GM18511 (cell line): Measurements from ENCODE around the gene SPATC1L.
"Not testable (repeated sequence)": the region's sequence is repeated elsewhere in the genome, so short reads cannot be mapped to it uniquely, and the experiment has no call there.

ENCODE experiments used
- ATAC-seq: cut with Tn5 transposase; IDR thresholded peaks from one replicate; pipeline ENCODE4 v1.9.1; 2021; ENCODE audit warnings: mild to moderate bottlenecking, moderate library complexity; ENCODE audit not compliant: unreplicated experiment

The SPATC1L gene

GRCh38 chr21:46183910-46184624 lies at the start of gene SPATC1L:
SPATC1L (minus strand) TSS chr21:46184459; CDS start chr21:46182816, 1,643 bp downstream.
- peak; percentile 65 for ATAC-seq

GRCh38 chr21:46229923-46230260 lies 45.6 kb upstream of the SPATC1L start:
- no peak for ATAC-seq

- peak; percentile 28 for ATAC-seq
Observed at GRCh38 chr21:46229133-46229922, 45.1 kb upstream of the SPATC1L start.

- peak; percentile 83 for ATAC-seq
Observed at GRCh38 chr21:46228345-46229051, 44.2 kb upstream of the SPATC1L start, which contains the start of gene LSS. LSS (minus strand) TSS chr21:46228774; CDS start chr21:46228745, 29 bp downstream.

- ATAC-seq: no peak
Observed at GRCh38 chr21:46227811-46228344, 43.6 kb upstream of the SPATC1L start.

DNA sequence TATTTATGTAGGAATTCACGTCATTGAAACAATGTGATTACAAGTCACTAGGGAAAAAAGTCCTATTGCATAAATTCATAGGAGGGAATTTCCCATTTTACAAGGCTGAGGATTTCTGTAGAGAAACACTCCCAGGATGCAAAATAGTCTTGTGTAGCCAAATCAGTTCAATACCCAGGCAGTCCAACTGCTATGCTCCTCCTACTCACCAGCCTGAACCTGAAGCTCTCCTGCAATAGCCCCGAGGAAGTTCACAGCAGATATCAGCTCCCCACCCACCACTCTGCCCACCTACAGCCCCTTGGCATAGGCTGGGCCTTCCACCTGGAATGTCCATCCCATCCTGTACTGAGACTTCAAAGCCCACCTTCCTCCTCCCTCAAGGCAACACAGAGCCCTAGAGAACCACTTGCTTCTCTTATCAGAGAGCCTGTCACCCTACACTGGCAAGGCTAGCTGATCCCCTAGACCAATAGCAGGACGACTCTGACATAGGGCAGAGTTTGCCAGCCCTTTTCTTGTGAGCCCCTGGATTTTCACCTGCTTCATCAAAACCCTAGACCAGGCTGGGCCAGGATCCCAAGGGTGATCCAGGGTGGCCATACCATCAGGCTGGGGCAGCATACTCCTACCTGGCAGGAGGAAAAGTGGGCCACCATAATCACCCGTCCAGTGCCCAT lies 42.8 kb upstream of the SPATC1L start:
- no peak for ATAC-seq

DNA sequence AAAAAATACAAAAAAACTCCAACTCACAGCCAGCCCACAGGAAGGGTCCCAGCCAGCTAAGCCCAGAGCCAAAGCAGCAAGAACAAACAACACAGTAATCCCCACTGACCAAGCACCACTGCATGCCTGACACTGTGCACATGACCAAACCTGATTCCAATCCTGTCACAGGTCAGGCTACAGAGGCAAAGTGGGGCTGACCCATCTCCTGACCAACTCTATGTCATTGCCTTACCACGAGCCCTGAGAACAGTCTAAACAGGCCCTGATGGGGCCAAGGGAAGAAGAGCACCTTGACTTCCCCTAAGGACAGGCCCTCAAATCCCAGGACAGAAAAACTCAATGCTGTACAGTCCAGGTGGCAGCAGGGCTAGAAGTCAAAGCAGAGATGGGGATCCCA lies 41.9 kb upstream of the SPATC1L start:
- no peak for ATAC-seq

GRCh38 chr21:46223661-46224060 lies 39.4 kb upstream of the SPATC1L start:
- not testable (repeated sequence) for ATAC-seq

DNA sequence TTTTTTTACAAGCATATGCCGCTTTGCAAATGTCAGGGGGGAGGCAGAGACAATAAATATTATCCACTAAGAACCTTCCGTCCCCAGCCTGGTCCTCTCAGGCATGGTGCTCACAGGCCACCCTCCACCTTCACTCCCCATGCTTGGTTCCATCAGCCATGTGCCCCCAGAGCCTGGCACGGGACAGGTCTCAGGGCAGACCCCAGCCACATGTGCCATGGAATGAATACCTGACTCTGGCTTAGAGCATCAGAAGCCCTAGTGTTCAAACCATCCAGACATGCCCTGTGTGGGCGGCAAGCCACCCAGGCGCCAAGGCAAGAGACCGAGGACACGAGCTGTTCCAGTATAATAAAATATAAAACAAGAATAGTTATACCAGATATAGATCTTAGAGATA lies 39.0 kb upstream of the SPATC1L start:
- ATAC-seq: no peak

- ATAC-seq: no peak
Observed at GRCh38 chr21:46222436-46223116, 38.3 kb upstream of the SPATC1L start.

DNA sequence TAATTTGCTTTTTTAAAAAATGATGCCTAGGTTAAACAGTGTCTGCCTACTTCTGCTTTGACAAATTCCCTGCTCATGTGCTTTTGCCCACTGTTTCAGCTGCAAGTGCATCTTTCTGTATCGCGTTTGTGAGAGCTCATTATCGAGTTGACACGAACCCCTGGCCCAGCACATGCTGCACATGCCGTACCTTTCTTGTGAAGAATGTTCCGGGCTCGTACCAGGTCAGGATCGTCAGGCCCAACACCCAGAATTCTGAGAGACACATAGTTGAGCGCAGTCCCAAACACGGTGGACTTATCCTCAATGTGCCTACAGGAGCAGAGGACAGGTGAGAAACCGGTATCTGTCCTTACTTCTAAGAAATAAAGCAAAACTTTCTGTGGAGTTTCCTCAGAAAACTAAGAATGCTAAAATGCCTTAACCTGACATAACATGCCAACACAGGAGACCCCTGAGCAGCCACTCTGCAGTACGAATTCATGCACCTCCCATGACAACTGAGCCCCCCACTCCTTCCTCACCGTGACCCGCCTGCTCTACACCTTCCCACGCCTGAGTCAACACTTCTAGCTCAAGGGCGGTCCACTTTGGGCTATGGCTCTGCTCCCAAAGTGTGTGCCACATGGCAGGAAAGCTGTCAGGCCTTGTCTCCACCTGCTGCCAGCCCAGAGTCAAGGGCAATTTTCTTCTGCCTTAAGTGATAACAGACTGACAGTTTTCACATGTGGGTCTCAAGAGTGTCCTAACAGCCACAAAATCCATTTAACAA lies 37.6 kb upstream of the SPATC1L start:
- ATAC-seq: no peak

GRCh38 chr21:46220847-46221246 lies 36.6 kb upstream of the SPATC1L start:
- ATAC-seq: no peak

GRCh38 chr21:46220275-46220810 lies 36.1 kb upstream of the SPATC1L start:
- no peak for ATAC-seq

GRCh38 chr21:46219591-46220239 lies 35.5 kb upstream of the SPATC1L start:
- ATAC-seq: no peak

- no peak for ATAC-seq
Observed at GRCh38 chr21:46218906-46219590, 34.8 kb upstream of the SPATC1L start.

GRCh38 chr21:46217511-46218196 lies 33.4 kb upstream of the SPATC1L start:
- no peak for ATAC-seq

DNA sequence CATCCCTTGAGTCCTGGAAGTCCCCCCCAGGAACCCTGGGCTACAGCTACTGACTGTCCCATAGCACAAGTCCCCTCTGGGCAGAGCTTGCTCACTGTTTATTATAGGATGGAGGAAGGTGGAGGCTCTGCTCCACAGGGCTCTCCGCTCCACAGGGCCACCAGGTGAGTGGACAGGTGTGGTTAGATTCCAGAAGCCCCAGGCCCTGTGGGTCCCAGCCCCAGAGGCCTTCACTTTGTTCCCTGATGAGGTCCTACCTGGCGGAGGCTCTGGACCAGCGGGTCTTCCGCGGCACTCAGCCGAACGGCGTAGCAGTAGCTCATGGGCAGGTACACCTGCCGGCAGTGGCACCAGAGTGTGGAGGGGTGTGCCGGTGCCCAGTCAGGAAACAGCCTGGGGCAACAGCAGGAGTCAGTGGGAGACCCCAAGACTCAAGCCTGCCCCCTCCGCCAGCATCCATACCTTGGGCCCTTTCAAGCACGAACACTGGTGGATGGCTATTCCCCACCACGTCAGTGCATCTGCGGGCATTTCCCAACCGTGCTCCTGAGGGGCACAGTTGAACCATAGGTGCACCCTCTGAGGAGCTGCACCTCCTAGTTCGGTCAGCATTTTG lies 32.0 kb upstream of the SPATC1L start:
- no peak for ATAC-seq
